Stimulated activated naive CD8-positive, alpha-beta T cell treated with anti-CD3 and anti-CD28 coated beads, Interleukin-15, Interleukin-2, amounts not matched to agents 100 ng/mL and 50 ng/mL, for 24 hours (primary cell): Measurements from ENCODE around the gene RGS19.

Experiments
- H3K27ac Mint-ChIP-seq: one replicate; pipeline ENCODE4 v1.8.0; 2021; ENCODE audit warnings: mild to moderate bottlenecking, mixed read lengths
- H3K27me3 Mint-ChIP-seq: one replicate; pipeline ENCODE4 v1.8.0; 2021; ENCODE audit warnings: mixed read lengths
- H3K36me3 Mint-ChIP-seq: one replicate; pipeline ENCODE4 v1.8.0; 2021; ENCODE audit warnings: low read depth, mixed read lengths
- H3K4me1 Mint-ChIP-seq: one replicate; pipeline ENCODE4 v1.8.0; 2021; ENCODE audit warnings: low read depth, mixed read lengths
- H3K4me3 Mint-ChIP-seq: one replicate; pipeline ENCODE4 v1.8.0; 2021; ENCODE audit warnings: mild to moderate bottlenecking, mixed read lengths
- H3K9me3 Mint-ChIP-seq: one replicate; pipeline ENCODE4 v1.8.0; 2021; ENCODE audit warnings: mixed read lengths

The RGS19 gene

GRCh38 chr20:64024141-64024990 lies 55.0 kb downstream of the RGS19 start:
- Mint-ChIP-seq H3K4me1 (no peaks in the 10 kb centered on the region), H3K27me3 (no peaks in the 10 kb centered on the region), H3K9me3 (no peaks in the 10 kb centered on the region), H3K36me3 (peaks cover 63% of the 10 kb centered on the region), H3K4me3 (no peak overlapping the region), H3K27ac (no peak overlapping the region)

DNA sequence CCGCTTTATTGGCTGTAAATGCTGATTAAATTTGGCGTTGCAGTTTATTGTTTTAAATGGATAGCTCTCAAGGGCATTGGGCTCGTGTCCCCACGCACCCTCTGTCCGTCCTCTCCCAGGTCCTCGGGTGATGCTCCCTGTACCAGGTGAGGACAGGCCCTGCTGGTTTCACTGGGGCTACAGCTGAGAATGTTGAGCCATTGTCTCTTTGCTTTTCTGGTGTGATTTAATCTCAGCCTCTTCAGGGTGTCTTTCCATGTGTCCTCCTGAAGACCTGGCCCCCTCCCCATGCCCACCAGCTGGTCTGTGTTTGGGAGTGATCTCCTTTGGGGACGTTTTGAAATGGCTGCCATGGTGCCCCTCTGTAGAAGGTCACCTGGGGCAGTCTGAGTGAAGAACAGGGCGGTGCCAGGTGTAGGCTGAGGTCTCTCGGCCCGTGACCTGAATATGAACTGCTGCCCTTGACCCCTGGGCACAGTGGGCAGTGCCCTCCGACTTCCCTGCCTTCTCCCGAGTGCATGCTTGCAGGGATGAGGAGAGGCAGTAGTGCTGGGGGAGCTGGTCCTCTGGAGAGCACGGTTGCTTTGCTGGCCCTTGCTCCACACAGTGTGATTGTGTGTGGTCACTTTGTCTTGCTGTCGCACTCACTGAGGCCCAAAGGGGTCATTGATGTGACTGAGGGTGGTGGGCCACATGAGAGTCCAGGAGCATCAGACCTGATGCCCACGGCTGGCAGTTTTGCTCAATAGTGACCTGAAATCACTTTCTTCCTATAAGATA lies 55.8 kb downstream of the RGS19 start:
- Mint-ChIP-seq H3K9me3 (no peaks in the 10 kb centered on the region), H3K27me3 (no peaks in the 10 kb centered on the region), H3K27ac (no peak overlapping the region), H3K4me3 (no peak overlapping the region), H3K4me1 (no peaks in the 10 kb centered on the region), H3K36me3 (peaks cover 65% of the 10 kb centered on the region)
